Colonic mucosa (tissue), 4 donors: Measurements from ENCODE around the gene ARMC5. TPM values are rescaled to one million over a fixed set of nuclear protein-coding genes. Genes with fewer than 3 reads are reported as not detected.
"Not testable (repeated sequence)": the region's sequence is repeated elsewhere in the genome, so short reads cannot be mapped to it uniquely, and the experiment has no call there.

ENCODE experiments used
- DNase-seq: peaks from one replicate; pipeline ENCODE4 v3.0.0-alpha.2; 2020
- H3K27ac ChIP-seq: fragments of 200-600 bp; one replicate; pipeline ENCODE4 v1.8.0; 2021
- H3K27me3 ChIP-seq: fragments of 200-600 bp; one replicate; pipeline ENCODE4 v1.8.0; 2021
- H3K36me3 ChIP-seq: fragments of 200-600 bp; one replicate; pipeline ENCODE4 v1.8.0; 2021
- H3K4me1 ChIP-seq: fragments of 200-600 bp; one replicate; pipeline ENCODE4 v1.8.0; 2021; ENCODE audit warnings: mild to moderate bottlenecking
- H3K4me3 ChIP-seq: fragments of 200-600 bp; one replicate; pipeline ENCODE4 v1.8.0; 2021
- H3K9ac ChIP-seq, 2 donors: one replicate each; pipeline ENCODE4 v1.7.0; 2013; ENCODE audit warnings: control low read depth in 2 of 2, low read depth in 2 of 2, low read length in 2 of 2
- H3K9me3 ChIP-seq: fragments of 200-600 bp; one replicate; pipeline ENCODE4 v1.8.0; 2021
- intact Hi-C: fragments of 100-400 bp; cut with DNase I; formaldehyde crosslinking; loops from one replicate; pipeline ENCODE4 v1.14.1; 2022
- total RNA-seq, 2 donors: library from RNA; stranded (reverse); fragmentation: NEBNext Ultra II Directional in 1 of 2; extraction: Animal tissue kit (Norgen Biotek cat#: 25700) in 1 of 2; gene quantifications; one replicate each; pipeline ENCODE4 v1.2.1, GENCODE V29; 2021
- TF ChIP-seq, protein P1 (sequence below): fragments of 200-600 bp; IDR thresholded peaks from one replicate; pipeline ENCODE4 v1.8.0; 2022; ENCODE audit warnings: antibody characterized with exemption, mild to moderate bottlenecking
- donor health status: healthy.
- donor health status: DM: no; HTN: no; CAD: no.
- donor health status: DM: no; HTN: no; CAD: no.

The ARMC5 gene
- total RNA-seq, 2 donors from 2014 or later = 5.5 to 13.2 TPM

DNA sequence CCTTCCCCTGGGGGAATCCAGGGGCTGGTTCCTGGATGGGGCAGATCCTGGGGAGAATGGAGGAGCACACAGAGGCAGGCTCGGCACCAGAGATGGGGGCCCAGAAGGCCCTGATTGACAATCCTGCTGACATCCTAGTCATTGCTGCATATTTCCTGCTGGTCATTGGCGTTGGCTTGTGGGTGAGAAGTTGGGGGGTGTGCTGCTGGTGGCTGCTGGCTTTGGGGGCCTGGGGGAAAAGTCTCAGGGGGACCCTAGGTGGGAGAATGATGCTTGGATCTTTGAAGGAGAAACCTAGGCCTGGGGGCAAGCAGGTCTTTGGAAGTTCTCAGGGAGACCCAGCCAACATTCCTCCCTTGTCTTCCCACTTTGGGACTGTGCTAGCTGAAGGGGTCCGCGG, 23.8 kb downstream of the ARMC5 start, which contains the start of gene SLC5A2:
SLC5A2 (plus strand) TSS at position 43 of the 400 bp plus-strand sequence; CDS start at position 57, 14 bp downstream.
- Histone ChIP-seq H3K27me3 (no peaks in the 10 kb centered on the region), H3K27ac (no peak within 1 kb of the TSS), H3K36me3 (no peaks in the 10 kb centered on the region), H3K9ac (no peak within 1 kb of the TSS), H3K9me3 (no peaks in the 10 kb centered on the region), H3K4me3 (no peak within 1 kb of the TSS), H3K4me1 (peaks cover 1% of the 10 kb centered on the region)
- TF ChIP-seq, protein P1, sequence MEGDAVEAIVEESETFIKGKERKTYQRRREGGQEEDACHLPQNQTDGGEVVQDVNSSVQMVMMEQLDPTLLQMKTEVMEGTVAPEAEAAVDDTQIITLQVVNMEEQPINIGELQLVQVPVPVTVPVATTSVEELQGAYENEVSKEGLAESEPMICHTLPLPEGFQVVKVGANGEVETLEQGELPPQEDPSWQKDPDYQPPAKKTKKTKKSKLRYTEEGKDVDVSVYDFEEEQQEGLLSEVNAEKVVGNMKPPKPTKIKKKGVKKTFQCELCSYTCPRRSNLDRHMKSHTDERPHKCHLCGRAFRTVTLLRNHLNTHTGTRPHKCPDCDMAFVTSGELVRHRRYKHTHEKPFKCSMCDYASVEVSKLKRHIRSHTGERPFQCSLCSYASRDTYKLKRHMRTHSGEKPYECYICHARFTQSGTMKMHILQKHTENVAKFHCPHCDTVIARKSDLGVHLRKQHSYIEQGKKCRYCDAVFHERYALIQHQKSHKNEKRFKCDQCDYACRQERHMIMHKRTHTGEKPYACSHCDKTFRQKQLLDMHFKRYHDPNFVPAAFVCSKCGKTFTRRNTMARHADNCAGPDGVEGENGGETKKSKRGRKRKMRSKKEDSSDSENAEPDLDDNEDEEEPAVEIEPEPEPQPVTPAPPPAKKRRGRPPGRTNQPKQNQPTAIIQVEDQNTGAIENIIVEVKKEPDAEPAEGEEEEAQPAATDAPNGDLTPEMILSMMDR = no peak
- intact Hi-C loops = no loop called here
- DNase-seq = no peak

DNA sequence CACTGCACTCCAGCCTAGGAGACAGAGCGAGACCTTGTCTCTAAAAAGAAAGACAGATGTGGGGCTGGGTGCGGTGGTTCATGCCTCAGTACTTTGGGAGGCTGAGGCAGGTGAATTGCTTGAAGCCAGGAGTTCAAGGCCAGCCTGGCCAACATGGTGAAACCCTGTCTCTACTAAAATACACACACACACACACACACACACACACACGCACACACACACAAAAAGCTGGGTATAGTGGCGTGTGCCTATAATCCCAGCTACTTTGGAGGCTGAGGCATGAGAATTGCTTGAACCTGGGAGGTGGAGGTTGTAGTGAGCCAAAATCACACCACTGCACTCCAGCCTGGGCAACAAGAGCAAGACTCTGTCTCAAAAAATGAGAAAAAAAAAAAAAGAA, 24.7 kb downstream of the ARMC5 start:
- intact Hi-C loops, H3K9me3 ChIP-seq, H3K4me3 ChIP-seq, H3K27me3 ChIP-seq, H3K9ac ChIP-seq, H3K4me1 ChIP-seq, H3K36me3 ChIP-seq, DNase-seq: not testable (repeated sequence)
- peak overlapping the region; percentile 55 for H3K27ac ChIP-seq

DNA sequence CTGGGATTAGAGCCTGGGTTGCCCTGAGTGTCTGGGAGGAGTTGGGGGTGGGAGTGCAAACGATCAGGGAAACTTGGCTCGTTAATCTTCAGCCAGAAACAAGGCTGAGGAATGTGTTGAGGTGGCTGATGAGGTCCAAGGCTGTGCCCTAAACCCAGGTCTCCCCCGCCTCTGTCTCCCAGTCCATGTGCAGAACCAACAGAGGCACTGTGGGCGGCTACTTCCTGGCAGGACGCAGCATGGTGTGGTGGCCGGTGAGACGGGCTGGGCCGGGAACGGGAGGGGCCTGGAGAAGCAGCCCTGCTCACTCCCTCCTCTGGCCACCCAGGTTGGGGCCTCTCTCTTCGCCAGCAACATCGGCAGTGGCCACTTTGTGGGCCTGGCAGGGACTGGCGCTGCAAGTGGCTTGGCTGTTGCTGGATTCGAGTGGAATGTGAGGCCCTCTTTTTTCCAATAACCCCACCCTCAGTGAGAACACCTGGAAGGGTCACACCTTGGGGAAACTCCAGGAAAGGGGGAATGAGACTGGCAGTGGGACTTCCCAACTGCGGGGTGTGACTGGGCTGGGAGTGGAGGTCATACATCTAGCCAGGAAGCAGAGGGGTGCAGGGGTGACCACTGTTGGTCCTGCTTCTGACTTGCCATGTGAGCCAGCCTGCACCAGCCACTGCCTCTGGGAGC, 25.3 kb downstream of the ARMC5 start:
- Histone ChIP-seq H3K4me1 (peaks cover 7% of the 10 kb centered on the region), H3K9ac (peak overlapping the region; percentile 12 to 49), H3K27ac (peak overlapping the region; percentile 55), H3K36me3 (no peaks in the 10 kb centered on the region), H3K9me3 (no peaks in the 10 kb centered on the region), H3K4me3 (no peak overlapping the region), H3K27me3 (no peaks in the 10 kb centered on the region)
- DNase-seq = peak; percentile 72
- intact Hi-C loops = no loop called here
- TF ChIP-seq, protein P1 = no peak

DNA sequence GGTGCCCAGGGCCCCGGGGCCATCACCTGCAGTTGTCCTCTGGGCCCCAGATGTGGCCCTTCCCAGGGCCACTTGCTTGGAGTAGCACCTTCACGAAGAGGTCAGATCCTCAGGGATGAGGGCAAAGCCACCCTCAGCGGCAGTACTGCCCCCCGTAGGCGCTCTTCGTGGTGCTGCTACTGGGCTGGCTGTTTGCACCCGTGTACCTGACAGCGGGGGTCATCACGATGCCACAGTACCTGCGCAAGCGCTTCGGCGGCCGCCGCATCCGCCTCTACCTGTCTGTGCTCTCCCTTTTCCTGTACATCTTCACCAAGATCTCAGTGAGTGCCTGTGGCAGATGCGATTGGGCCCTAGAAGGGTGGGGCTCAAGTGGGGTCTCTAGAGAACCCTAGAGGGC, 26.3 kb downstream of the ARMC5 start:
- Histone ChIP-seq H3K27me3 (no peaks in the 10 kb centered on the region), H3K9me3 (no peaks in the 10 kb centered on the region), H3K36me3 (no peaks in the 10 kb centered on the region), H3K4me1 (peaks cover 7% of the 10 kb centered on the region), H3K27ac (peak overlapping the region; percentile 55), H3K9ac (no peak overlapping the region), H3K4me3 (no peak overlapping the region)
- DNase-seq = no peak
- TF ChIP-seq, protein P1 = no peak
- intact Hi-C loops = no loop called here

DNA sequence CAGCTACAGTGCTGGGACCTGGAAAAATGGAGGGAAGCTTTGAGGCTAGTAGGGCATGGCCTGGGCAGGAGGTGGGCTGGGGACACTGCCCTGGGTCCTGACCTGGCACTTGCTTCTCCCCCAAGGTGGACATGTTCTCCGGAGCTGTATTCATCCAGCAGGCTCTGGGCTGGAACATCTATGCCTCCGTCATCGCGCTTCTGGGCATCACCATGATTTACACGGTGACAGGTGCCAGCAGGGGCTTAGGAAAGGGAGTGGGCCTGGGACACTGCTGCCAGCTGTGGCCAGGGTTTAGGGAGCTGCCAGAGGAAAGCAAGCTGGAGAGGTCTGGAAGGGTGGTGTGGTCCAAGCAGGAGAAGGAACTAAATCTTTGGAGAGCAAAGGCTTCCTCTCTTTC, 26.7 kb downstream of the ARMC5 start:
- no peaks in the 10 kb centered on the region for H3K36me3 ChIP-seq
- peak overlapping the region; percentile 54 for H3K27ac ChIP-seq
- TF ChIP-seq, protein P1 = no peak
- intact Hi-C loops = no loop called here
- no peaks in the 10 kb centered on the region for H3K27me3 ChIP-seq
- no peak for DNase-seq
- H3K4me3 ChIP-seq = no peak overlapping the region
- peaks cover 7% of the 10 kb centered on the region for H3K4me1 ChIP-seq
- H3K9me3 ChIP-seq = no peaks in the 10 kb centered on the region
- no peak overlapping the region for H3K9ac ChIP-seq

DNA sequence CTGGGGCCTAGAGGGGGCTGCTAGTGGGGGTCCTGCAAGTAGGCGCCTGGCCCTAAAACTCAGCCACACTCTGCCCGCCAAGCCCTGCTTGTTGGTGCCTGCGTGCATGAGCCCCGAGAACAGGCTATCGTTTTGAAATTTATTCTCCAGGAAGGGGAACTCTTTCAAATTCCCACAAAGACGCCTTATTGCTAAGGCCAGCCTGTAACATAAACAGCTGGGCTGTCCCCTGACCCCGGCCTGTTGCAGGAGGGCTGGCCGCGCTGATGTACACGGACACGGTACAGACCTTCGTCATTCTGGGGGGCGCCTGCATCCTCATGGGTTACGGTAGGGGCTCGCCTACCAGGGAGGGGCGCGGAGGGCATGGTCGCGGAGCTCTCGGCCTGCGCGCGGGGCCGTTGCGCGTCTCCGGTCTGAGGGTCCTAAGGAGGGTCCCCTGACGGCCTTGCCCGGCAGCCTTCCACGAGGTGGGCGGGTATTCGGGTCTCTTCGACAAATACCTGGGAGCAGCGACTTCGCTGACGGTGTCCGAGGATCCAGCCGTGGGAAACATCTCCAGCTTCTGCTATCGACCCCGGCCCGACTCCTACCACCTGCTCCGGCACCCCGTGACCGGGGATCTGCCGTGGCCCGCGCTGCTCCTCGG, 27.9 kb downstream of the ARMC5 start:
- peak overlapping the region; percentile 77 to 79 for H3K9ac ChIP-seq

More for the DNA sequence above, 27.9 kb downstream of the ARMC5 start:
- Histone ChIP-seq H3K4me3 (peak overlapping the region; percentile 52), H3K27me3 (no peaks in the 10 kb centered on the region), H3K27ac (peak overlapping the region; percentile 54), H3K9me3 (no peaks in the 10 kb centered on the region), H3K36me3 (no peaks in the 10 kb centered on the region), H3K4me1 (peaks cover 7% of the 10 kb centered on the region)
- TF ChIP-seq, protein P1 = no peak
- intact Hi-C loops = no loop called here
- no peak for DNase-seq
